GM11168 (cell line): ENCODE data around the gene BCL2.

Source experiments
- in situ Hi-C: fragments of 300-500 bp; cut with MboI; formaldehyde crosslinking; loops from one replicate; pipeline ENCODE4 v1.12.0; 2022; ENCODE audit warnings: low sequenced_read_pairs; ENCODE audit not compliant: unreplicated experiment

Gene BCL2

DNA sequence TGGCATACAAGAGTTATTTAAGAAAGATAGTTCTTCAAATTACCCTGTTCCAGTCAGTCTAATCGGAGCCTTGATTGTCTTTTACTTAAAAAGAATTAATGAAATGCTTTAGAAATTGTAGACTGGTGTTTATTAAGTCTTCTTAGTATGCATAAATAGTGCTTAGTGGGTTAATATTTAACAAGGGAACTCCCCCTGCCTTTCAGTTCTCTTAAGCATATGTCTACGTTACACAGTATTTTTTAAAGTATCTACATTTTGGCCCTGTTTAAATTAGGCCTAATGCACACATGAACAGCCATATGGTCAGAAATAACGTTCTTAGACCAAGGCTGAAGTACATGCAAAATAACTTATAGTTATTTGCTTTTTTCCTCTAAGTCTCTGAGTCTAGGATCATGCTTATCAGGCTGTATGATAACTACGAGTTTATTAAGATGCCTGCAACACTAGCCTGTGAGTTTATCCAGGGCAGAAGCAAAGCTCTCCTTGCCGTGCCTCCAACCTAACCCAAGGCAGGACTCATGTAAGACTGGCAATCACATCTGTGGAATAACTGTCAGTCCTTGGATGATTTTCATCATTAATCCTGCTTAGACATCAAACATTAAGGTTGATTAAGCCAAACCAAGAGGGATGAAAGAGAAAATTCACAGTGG, 6.7 kb downstream of the BCL2 start:
- in situ Hi-C loops: no loop called here

DNA sequence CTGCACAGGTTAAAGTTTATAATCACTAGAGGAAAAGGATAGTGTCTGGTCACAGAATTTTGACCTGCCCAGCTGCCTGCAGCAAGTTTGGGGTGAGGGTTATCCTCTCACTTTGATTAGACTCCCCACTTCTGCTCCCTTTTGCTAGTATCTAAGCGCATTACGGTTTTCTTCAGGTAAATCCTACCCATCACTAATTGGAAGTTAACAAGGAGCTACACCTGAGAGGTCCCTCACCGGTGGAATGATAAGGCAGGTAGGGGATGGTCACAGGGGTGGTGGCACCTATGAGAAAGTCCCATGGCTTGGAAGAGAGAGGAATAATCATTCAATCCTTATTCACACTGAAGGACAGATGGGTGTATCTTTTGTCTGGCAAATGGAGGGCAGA, 7.6 kb downstream of the BCL2 start:
- in situ Hi-C loops: no loop called here

DNA sequence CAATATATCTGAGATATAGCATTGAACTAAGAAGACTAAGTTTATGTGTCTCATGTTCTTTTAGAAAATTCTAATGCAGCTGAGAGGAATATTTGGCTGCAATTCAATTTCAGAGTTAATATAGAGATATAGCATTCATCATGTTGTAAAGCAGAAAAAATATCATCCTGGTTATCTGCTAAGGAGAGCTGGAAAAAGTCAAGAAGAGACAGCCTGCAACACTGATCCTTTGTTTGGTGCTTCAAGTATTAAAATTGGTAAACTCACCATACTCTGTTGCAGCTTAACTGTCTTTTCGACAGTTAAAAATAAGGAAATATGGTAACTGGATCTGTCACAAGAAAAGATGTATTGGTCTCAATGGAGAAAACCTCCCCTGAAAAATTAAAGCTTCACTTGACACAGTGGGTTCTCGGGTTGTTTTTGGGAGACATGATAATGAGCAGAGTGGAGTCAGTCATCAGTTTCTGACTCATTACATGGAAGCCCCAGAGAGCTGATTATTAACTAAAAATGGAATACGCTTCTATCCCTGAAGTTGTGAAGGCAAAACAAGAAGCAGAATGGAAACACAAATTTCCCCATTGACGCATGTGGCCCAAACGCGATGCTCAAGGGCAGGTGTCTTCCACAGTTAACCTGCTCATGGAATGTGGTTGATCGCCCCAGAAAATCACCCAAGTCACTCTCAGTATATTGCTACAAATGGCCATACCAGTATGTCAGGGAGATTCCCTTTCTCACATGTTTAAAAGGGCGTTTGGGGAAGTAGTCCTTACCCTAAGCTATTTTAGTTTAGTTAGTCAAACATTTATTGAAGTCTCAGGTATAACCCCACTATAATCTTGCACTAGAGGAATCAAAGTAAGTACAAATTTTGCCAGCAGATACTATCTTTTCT, 8.2 kb downstream of the BCL2 start:
- in situ Hi-C loops: no loop called here

DNA sequence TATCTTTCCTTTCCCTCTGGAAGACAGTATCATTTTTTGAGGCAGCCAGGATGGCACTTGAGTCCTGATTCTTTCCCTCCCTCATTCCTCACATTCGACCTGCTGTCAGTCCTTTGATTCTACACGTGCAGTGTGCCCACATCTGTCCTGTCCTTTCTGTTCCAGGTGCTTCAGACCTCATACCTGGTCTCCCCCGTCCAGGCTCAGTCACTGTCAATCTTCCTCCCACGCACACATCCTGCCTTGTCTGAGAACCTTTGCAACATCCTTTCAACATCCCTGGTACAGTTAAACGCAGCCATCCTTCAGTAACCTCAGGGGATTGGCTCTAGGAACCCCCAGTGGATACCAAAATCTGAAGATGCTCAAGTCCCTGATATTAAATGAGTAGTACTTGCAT, 10.1 kb downstream of the BCL2 start:
- in situ Hi-C loops: no loop called here

DNA sequence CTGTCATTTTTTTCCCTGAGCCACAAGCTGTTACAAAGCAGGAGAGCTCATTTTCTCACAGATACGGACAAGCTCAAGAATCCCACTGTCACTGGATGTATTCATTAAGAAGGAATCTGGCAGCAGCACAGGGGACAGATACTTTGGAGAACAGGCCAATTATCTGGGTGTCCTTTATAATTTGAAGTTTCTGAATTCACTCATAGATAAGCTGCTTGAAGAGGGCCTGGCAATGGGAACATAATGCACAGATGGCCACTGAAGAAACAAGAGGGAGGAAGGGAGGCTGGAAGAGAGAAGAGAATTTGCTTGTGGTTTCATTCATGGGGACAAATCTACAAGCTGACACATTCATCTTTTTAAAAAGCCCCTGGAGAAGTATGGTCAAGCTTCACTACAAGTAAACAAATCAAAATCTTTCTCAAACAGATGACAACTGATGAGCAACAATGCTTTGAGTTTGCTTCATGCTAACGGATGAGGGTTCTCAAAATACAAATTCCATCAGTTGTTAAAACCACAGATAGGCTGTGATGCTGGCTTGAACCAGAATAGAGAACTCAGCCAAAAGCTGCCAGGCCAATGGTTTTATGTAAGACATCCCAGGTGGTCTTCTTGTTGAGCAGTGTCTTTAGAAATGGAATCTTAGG, 11.9 kb downstream of the BCL2 start:
- in situ Hi-C loops: no loop called here

DNA sequence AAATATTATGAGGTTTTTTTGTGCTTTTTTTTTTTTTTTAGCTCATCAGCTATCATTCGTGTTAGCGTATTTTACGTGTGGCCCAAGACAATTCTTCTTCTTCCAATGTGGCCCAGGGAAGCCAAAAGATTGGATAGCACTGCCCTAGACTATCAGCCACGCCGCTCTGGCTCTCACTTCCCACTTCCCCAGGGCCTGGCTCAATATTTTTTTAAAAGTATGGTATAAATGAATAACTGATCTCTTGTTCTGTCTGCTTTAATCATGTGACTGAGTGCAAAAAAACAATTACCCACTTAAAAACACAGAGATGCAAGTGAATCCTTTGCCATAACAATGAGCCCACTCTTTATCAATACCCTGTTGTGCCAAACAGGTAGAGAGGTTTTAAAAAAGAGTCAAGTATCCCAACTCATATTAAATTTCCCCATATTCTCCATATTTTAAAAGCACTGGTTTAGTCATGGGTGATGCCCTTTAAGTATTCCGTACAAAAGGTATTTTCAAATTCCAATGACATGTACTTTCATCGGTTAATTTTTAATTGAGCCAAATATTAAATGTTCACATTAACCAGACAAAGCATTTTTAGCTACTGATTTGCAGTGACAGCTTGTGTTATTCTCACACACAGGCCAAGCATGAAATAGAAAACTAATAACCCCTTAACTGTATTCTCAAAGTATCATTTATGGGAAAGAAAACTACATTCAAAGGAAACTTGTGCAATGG, 12.6 kb downstream of the BCL2 start:
- in situ Hi-C loops: no loop called here

DNA sequence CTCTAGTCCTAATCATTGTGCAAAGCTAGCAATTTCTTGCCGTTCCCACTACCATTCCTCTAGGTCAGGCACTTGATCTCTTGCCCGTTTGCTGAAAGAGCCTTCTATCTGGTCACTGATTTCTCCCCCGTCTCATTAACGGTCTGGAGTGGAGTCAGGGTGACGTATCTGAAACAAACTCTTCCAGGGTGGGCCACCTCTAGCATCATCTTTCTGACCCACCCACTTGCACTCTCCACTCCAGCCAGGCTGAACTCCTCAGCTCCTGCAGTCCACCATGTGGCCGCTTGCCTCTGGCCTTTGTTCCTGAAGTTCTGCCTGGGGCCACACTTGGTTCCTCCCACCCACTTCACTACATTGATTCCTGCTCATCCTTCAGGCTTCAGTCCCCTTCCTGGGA, 13.3 kb downstream of the BCL2 start:
- in situ Hi-C loops: no loop called here

DNA sequence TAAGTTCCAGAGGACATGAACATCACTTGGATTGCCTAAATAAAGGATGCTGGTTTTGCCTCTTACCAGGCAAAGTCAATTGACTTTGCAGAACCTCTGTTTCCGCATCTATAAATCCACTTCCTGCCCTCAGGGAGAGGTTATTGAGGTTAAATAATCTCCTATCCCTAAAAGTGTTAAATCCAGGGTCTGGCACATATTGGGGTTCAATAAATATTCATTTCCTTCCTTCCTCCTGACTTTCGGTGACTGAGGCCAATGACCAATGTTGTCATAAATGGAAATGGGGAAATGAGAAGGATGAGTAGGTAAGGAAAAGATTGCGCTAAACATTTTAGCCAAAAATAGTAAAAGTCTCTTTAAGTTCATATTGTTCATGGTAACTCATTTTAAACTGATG, 16.0 kb downstream of the BCL2 start:
- in situ Hi-C loops: no loop called here

DNA sequence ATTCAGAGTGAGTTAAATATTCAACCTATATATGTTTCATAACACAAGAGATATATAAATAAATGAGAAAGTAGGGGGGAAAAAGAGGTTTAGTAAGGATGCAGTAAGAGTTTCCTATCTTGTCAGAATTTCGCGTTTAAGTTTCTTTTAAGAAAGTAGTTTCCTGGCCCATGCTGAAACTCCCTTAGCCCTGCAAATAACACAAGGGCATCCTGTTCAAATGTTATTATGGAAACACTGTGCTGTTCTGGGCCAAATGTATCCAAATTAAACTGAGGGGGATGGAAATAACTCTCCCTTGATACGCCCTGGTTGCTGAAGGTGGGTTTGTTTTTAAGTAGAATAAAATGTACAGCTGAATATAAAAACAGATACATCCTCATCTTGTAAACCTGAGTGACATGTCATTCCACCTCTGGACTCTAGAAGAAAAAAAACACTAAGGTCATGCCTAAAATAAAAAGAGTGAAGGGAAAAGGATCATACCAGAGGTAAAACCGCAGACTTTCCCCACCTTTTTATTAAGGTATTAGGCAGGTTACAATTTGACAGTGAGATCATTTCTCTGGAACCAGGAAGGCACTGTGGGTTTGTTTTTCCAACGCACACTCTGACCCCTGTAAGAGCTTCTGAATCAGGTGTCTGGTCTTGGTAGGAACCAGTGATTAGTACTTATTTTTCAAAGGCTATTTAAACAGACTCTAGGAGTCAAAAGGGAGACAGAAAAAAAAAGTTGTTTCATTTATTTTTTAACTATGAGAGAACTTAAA, 16.7 kb downstream of the BCL2 start:
- in situ Hi-C loops: no loop called here

DNA sequence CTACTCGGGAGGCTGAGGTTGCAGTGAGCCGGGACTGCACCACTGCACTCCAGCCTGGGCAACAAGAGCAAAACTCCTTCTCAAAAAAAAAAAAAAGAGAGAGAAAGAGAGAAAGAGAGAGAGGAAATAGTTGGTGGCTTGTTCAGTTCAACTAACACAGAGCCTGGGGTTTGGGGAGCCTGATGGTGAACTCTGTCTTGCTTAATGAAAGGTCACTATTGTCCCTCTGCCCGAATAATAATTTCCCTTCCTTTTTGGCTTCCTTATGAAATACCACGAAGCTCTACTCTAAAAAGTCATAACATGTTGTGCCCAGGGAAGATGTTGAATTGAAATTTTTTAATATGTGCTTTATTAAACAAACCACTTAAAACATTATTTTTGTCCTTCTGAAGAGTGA, 17.3 kb downstream of the BCL2 start:
- in situ Hi-C loops: no loop called here

DNA sequence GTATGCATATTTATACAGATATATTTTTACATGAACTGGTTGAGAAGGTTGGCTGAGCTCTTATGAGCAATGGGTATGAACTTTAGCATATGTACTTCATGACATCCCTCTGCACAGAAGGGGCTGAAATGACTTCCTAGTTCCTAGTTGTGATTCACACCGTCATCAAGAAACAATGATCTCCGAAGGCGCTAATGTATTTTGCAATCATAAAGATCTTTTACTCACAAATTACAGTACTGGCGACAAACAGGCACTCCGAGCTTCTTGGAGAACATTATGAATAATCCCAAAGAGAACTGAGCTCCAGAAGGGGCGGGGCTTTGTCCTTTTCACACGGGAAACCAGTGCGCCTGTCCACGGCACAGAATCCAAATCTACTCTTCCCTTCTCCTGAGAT, 18.1 kb downstream of the BCL2 start:
- in situ Hi-C loops: no loop called here

DNA sequence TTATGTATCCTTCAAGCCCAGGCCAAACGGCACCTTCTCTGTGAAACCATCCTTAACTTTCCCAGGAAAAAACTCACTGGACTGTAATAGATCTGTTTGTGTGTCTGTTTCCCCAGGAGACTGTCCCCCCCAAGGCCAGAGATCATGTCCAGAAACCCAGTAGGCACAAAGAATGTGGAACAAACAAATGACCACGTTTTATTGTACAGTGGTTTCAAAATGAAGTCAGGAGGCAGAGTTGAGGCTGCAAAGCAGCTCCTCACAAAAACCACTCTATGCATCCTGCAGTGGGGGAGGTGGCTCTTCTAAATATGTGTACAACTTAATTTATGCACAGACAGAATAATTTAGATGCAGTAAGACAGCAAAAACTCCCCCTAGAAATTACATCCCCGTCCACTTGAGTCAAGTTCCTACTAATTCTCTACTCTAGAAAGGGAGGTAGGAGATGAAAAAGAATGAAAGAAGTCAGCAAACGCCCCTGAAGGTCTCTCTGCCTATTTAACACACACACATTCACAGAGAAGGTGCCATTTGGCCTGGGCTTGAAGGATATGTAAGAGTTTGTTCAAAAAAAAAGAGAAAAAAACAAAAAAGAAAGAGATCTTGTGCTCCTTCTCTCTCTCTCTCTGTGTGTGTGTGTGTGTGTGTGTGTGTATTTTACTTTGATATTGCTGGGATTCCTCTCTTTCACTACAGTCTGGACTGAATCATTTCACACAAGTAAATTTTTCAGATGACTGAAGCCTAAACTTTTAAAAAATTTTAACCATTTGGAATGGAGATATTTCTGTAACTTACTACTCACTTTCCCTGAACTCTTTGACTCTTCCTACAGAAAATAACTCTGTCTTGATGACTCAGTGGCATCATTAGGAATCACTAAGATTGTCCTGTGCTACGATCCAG, 19.5 kb downstream of the BCL2 start:
- in situ Hi-C loops: no loop called here

DNA sequence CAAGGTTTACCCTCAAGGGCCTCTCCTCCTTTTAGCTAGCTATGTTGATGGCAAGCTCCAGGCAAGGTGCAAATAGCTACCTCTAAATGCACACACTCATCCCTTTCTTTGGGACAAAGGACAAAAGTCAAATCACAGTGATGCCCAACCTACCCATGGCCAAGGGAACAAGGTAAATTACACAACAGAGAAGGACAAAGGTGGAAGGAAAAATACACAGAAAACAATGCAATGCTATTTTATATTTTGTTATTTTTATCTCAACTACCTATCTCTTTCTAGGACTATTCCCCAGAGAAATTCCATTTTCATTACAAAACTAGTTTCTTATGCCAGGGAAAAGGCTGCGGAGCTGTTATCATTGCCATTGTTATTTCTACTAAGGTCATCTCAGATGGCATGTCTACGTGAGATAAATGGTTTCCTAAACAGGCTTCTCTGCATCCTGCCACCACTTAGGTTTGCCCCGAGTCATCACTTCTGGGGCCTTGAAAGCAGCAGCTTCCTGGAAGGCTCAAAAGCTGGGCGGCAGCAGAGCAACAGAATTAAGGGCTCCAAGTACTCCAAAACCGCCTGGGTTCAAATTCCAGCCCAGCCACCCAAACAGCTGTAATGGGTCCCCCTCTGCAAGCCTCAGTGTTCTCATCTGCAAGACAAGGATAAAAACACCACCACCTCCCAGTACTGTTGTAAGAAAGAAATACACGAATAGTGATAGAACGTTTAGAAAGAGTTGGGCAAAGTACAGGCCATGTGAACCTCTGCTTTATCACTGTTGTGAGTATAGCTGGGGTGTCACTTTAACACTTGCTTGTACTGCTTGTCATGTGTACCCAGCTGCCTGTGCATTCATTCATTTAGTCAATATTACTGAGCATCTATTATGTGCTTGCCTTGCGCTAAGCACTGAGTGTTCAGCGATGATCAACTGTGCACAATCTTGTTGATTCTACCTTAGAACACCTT, 20.9 kb downstream of the BCL2 start:
- in situ Hi-C loops: no loop called here

DNA sequence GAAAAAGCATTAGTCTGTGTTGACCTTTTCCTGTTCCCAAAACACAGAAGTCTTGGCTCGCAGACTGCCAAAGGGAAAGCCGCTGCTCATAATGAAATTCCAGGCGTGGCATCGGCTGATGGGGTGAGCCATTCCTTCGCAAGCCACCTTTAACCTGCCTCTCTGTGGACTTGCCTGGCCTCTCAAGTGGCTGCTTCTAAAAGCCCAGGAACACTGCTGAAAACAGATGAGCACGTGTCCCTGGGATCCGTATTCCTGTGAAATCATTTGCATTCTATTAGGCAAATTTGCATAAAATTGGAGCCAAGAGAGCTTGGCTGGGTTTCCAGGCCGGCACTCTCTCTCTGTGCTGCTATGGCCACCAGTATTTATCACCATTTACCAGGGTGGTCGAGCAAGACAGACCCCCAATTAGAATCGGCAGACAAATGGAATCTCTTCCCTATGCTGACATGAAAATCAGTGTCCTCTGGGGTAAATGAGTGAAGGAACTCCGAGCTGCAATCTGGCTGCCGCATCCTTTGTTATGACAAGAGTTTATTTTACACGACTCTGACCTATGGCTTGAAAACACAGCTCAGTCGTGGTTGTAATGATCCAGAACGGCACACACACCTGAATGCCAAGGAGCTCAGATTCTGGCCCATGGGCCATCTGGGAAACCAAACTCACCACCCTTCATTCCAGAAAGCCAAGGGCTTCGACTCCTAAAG, 21.7 kb downstream of the BCL2 start:
- in situ Hi-C loops: no loop called here

DNA sequence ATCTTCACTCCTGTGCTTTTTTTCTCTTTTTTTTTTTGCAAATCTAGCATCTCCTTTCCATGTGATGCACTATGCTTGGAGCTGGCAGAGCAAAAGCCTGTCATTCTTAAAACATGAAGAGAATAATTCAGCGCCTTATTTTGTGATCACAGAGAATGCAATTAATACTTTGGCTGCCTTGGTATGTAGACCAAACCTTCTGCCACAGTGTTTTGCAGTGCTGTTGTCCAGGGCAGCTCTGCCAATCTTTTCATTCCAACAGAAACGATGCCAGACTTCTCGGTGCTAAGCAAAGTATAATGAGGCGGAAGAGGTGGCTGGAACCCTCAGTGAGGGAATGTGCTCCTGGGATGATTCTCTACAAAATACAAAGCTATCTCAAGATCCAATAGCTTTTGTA, 25.6 kb downstream of the BCL2 start:
- in situ Hi-C loops: no loop called here

DNA sequence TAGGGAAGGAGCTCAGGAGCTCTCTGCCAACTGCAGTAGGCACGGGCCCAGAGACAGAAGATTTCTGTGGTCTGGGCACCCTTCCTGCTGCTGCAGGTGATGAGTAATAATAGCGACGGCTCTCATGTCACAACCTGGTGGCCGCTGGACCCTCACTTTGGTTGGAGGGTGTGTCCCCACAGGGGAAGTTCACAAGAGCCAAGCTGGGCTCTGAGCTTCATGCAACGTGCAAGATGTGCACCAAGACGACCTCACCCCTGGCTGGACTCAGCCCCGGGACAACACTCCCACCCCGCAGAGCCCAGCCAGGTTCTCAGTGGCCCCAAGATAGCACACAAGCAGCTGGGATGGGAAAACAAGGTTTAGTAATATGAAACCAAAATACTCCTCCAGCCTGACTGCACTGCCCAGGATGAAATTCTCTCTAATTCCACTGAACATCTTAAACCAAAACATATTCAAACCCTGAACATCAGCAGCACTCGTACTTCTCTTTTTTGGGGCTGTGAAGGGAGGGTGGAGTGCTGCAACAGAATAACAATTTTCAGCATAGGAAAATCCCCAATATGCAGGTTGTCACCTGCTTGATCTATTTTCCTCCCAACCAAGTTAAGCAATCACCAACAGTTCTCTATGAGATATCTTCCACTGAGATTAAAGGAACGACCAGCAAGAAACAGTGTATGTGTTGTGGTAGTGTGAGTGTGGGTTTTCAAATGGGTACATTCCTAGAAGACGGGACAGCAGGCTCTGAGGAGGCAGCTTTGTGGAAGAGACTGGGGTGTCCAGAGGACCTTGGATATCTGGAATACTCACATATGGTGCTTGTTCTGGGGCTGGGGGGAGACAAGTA, 26.5 kb downstream of the BCL2 start:
- in situ Hi-C loops: no loop called here
